Measurements from ENCODE around the gene NEDD9. TPM values are rescaled to one million over a fixed set of nuclear protein-coding genes. Genes with fewer than 3 reads are reported as not detected.

The NEDD9 gene
- total and polyA plus RNA-seq, 2 of the 13 experiments (the other 11 are each of a cell fraction or from before 2014, with no cell fraction given): 27.1 to 389 TPM

DNA sequence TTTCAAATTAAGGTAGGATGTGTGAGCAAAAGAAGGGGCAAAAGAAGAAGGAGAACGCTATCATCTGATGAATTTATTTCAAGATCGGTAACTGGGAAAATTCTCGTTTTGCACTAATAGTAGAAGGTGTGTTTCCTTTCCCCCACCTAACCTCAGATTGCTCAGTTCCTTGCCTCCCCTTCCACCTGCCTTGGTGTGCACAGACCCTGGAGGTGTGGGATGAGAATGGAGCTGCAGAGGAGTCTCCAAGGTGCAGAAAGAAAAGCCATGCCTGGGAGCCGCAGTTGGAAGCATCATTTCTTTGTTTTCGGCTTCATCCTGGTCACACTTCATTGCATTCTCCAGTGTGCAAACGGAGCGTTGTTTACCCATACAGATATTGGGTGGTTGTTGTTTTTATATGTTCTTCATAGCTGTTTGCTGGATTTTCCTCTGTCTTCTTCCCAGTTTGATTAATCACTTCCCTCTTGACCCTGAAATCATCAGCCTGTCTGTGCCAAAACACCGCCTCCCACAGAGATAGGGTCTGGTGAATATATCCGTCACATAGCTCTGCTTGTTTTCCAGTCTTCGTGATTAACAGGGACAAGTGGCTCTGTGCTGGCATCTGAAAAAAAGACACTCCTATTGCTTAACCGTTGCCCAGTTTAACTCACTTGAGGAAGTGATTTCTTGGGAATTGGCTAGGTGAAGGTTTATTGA lies 40.2 kb upstream of the NEDD9 start:
- H3K36me3 ChIP-seq (replicated peaks in 1 of 2; ENCODE audit: control insufficient read depth in 1 of 2, insufficient read depth in 2 of 2, low read length in 2 of 2): no peaks in the 10 kb centered on the region
- H3K79me2 ChIP-seq (ENCODE audit: insufficient read depth, low read length): no peaks in the 10 kb centered on the region
- no peaks in the 10 kb centered on the region for H3K27me3 ChIP-seq (ENCODE audit: control insufficient read depth in 1 of 2, insufficient read depth in 2 of 2, low read length in 2 of 2)
- FAIRE-seq (no peak), DNase-seq (ENCODE audit: low spot score) (no peak), ATAC-seq (no peak)
- no peak overlapping the region for H3K27ac ChIP-seq (ENCODE audit: extremely low read length, insufficient read depth, low read length)
- POLR2A ChIA-PET: no interaction called here
- no peak overlapping the region for H3K4me3 ChIP-seq (replicated peaks in 1 of 3; ENCODE audit: insufficient read depth in 1 of 3, low read depth in 2 of 3, low read length in 3 of 3)
- no peaks in the 10 kb centered on the region for H3K9me3 ChIP-seq (ENCODE audit: low read length)
- no peak overlapping the region for H3K9ac ChIP-seq (ENCODE audit: insufficient read depth, low read depth, low read length)
- no peaks in the 10 kb centered on the region for H4K20me1 ChIP-seq (ENCODE audit: insufficient read depth, low read length)
- BruUV-seq (replicated peaks): no TSS peak
- CTCF ChIA-PET (ENCODE audit: low intra/inter-chr PET ratio, low total read pairs): no interaction called here
- intact Hi-C loops (cut with micrococcal nuclease; ENCODE audit: unreplicated experiment) (no loop called here), in situ Hi-C loops (cut with HindIII; ENCODE audit: extremely low pct_ligation_motif_present, low pct_unique_long_range_greater_than_20kb) (no loop called here)
- H3K4me1 ChIP-seq (ENCODE audit: insufficient read depth, low read length): peaks cover 77% of the 10 kb centered on the region
- H3K4me2 ChIP-seq (ENCODE audit: low read depth, low read length): no peak overlapping the region
- 79% methylated on average over 11 of the region's 11 CpGs for WGBS (ENCODE audit: low lambda C conversion rate)
- no peak overlapping the region for H2AFZ ChIP-seq (ENCODE audit: low read length)
- TF ChIP-seq ZNF768 (CRISPR knock-in tag; IDR thresholded peaks at IDR 0.05) (no peak), KAT8 (CRISPR knock-in tag; IDR thresholded peaks at IDR 0.05) (no peak), MEIS1 (CRISPR knock-in tag; IDR thresholded peaks at IDR 0.05; ENCODE audit: borderline replicate concordance) (no peak), ZBTB7B (CRISPR knock-in tag; IDR thresholded peaks at IDR 0.05) (no peak), KIAA2018 (CRISPR knock-in tag; IDR thresholded peaks at IDR 0.05; ENCODE audit: borderline replicate concordance) (no peak), SMC3 (IDR thresholded peaks at IDR 0.05; ENCODE audit: low read length) (no peak), ZNF296 (CRISPR knock-in tag; conservative IDR thresholded peaks at IDR 0.05) (no peak), MED8 (CRISPR knock-in tag; IDR thresholded peaks at IDR 0.05; ENCODE audit: insufficient replicate concordance) (no peak)
- TF ChIP-seq, protein P1, sequence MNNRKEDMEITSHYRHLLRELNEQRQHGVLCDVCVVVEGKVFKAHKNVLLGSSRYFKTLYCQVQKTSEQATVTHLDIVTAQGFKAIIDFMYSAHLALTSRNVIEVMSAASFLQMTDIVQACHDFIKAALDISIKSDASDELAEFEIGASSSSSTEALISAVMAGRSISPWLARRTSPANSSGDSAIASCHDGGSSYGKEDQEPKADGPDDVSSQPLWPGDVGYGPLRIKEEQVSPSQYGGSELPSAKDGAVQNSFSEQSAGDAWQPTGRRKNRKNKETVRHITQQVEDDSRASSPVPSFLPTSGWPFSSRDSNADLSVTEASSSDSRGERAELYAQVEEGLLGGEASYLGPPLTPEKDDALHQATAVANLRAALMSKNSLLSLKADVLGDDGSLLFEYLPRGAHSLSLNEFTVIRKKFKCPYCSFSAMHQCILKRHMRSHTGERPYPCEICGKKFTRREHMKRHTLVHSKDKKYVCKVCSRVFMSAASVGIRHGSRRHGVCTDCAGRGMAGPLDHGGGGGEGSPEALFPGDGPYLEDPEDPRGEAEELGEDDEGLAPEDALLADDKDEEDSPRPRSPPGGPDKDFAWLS (CRISPR knock-in tag; IDR thresholded peaks at IDR 0.05; ENCODE audit: borderline replicate concordance): no peak
- TF ChIP-seq, protein P2, sequence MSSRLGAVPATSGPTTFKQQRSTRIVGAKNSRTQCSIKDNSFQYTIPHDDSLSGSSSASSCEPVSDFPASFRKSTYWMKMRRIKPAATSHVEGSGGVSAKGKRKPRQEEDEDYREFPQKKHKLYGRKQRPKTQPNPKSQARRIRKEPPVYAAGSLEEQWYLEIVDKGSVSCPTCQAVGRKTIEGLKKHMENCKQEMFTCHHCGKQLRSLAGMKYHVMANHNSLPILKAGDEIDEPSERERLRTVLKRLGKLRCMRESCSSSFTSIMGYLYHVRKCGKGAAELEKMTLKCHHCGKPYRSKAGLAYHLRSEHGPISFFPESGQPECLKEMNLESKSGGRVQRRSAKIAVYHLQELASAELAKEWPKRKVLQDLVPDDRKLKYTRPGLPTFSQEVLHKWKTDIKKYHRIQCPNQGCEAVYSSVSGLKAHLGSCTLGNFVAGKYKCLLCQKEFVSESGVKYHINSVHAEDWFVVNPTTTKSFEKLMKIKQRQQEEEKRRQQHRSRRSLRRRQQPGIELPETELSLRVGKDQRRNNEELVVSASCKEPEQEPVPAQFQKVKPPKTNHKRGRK (CRISPR knock-in tag; IDR thresholded peaks at IDR 0.05): no peak

Data from HepG2 (cell line).